ENCODE measurements around the gene KRT84. TPM values are rescaled to one million over a fixed set of nuclear protein-coding genes. Genes with fewer than 3 reads are reported as not detected.
"Not testable (repeated sequence)": the region's sequence is repeated elsewhere in the genome, so short reads cannot be mapped to it uniquely, and the experiment has no call there.

Gene KRT84
- total RNA-seq, 1 experiment from 2014 or later: not detected

- DNase-seq (ENCODE audit: low read depth): no peak
Measured at GRCh38 chr12:52360106-52360662, 25.3 kb downstream of the KRT84 start.

- no peak for DNase-seq (ENCODE audit: low read depth)
Measured at GRCh38 chr12:52359621-52360061, 25.8 kb downstream of the KRT84 start.

- DNase-seq (ENCODE audit: low read depth): peak; percentile 72
Measured at GRCh38 chr12:52358575-52359350, 26.7 kb downstream of the KRT84 start.

- DNase-seq (ENCODE audit: low read depth): no peak
Measured at GRCh38 chr12:52356762-52357580, 28.5 kb downstream of the KRT84 start.

- no peak for DNase-seq (ENCODE audit: low read depth)
Measured at GRCh38 chr12:52356031-52356761, 29.3 kb downstream of the KRT84 start.

- DNase-seq (ENCODE audit: low read depth): no peak
Measured at GRCh38 chr12:52355176-52355575, 30.3 kb downstream of the KRT84 start.

GRCh38 chr12:52354200-52354599, 31.3 kb downstream of the KRT84 start:
- no peak for DNase-seq (ENCODE audit: low read depth)

GRCh38 chr12:52353766-52354165, 31.7 kb downstream of the KRT84 start:
- DNase-seq (ENCODE audit: low read depth): no peak

- DNase-seq (ENCODE audit: low read depth): no peak
Measured at GRCh38 chr12:52352951-52353350, 32.5 kb downstream of the KRT84 start.

- DNase-seq (ENCODE audit: low read depth): no peak
Measured at GRCh38 chr12:52351196-52352059, 34.0 kb downstream of the KRT84 start.

GRCh38 chr12:52350786-52351185, 34.7 kb downstream of the KRT84 start:
- no peak for DNase-seq (ENCODE audit: low read depth)

GRCh38 chr12:52350021-52350620, 35.3 kb downstream of the KRT84 start:
- DNase-seq (ENCODE audit: low read depth): no peak

GRCh38 chr12:52349196-52349595, 36.3 kb downstream of the KRT84 start:
- DNase-seq (ENCODE audit: low read depth): no peak

GRCh38 chr12:52347551-52348510, 37.6 kb downstream of the KRT84 start:
- no peak for DNase-seq (ENCODE audit: low read depth)

GRCh38 chr12:52347016-52347415, 38.4 kb downstream of the KRT84 start:
- DNase-seq (ENCODE audit: low read depth): no peak

- DNase-seq (ENCODE audit: low read depth): no peak
Measured at GRCh38 chr12:52346593-52346992, 38.9 kb downstream of the KRT84 start.

GRCh38 chr12:52345041-52345440, 40.4 kb downstream of the KRT84 start:
- DNase-seq (ENCODE audit: low read depth): not testable (repeated sequence)

GRCh38 chr12:52344111-52344510, 41.3 kb downstream of the KRT84 start:
- no peak for DNase-seq (ENCODE audit: low read depth)

- DNase-seq (ENCODE audit: low read depth): no peak
Measured at GRCh38 chr12:52343550-52343949, 41.9 kb downstream of the KRT84 start.

All from Daoy (cell line).